Upper lobe of left lung (tissue), 4 donors: ENCODE results near the gene HNRNPL.

Source experiments
- EP300 ChIP-seq, 4 donors: sonication (generic); formaldehyde crosslinking; IDR thresholded peaks; one replicate each; pipeline ENCODE4 v1.5.1; 2017; ENCODE audit warnings: antibody characterized with exemption in 4 of 4, control low read depth in 2 of 4
- POLR2A ChIP-seq, 4 donors: fragments of 450-650 bp; IDR thresholded peaks; one replicate each; pipeline ENCODE4 v1.5.1; 2016 to 2017; ENCODE audit warnings: antibody characterized with exemption in 4 of 4, mild to moderate bottlenecking in 2 of 4
- POLR2AphosphoS5 ChIP-seq, 2 donors: sonication (generic); formaldehyde crosslinking; IDR thresholded peaks; one replicate each; pipeline ENCODE4 v1.5.1; 2017; ENCODE audit warnings: antibody characterized with exemption in 2 of 2
- TF ChIP-seq, protein P1 (sequence below), 6 experiments: fragments of 450-650 bp in 4 of 6; fragments of 200-600 bp in 2 of 6; sonication (generic) in 2 of 6; IDR thresholded peaks; one replicate each; pipeline ENCODE4 v1.5.1; 2016 to 2019; ENCODE audit warnings: antibody characterized with exemption in 6 of 6

GRCh38 chr19:38848299-38849146 is 1.3 kb downstream of the HNRNPL start:
- TF ChIP-seq, protein P1, sequence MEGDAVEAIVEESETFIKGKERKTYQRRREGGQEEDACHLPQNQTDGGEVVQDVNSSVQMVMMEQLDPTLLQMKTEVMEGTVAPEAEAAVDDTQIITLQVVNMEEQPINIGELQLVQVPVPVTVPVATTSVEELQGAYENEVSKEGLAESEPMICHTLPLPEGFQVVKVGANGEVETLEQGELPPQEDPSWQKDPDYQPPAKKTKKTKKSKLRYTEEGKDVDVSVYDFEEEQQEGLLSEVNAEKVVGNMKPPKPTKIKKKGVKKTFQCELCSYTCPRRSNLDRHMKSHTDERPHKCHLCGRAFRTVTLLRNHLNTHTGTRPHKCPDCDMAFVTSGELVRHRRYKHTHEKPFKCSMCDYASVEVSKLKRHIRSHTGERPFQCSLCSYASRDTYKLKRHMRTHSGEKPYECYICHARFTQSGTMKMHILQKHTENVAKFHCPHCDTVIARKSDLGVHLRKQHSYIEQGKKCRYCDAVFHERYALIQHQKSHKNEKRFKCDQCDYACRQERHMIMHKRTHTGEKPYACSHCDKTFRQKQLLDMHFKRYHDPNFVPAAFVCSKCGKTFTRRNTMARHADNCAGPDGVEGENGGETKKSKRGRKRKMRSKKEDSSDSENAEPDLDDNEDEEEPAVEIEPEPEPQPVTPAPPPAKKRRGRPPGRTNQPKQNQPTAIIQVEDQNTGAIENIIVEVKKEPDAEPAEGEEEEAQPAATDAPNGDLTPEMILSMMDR (IDR thresholded peaks at IDR 0.05) = no peak
- TF ChIP-seq POLR2A (IDR thresholded peaks at IDR 0.05) (no peak), POLR2AphosphoS5 (IDR thresholded peaks at IDR 0.05) (no peak), EP300 (IDR thresholded peaks at IDR 0.05) (no peak)
